Heart right ventricle (tissue), 16 donors: ENCODE data around the gene ANKRD13B. TPM values are rescaled to one million over a fixed set of nuclear protein-coding genes. Genes with fewer than 3 reads are reported as not detected.

Source experiments
- ATAC-seq, 8 donors: fragments of 200-7000 bp; cut with Tn5 transposase; one replicate each; pipeline ENCODE4 v1.9.1; 2020; ENCODE audit warnings: mild to moderate bottlenecking in 8 of 8, moderate library complexity in 8 of 8, moderate number of reproducible peaks in 1 of 8
- DNase-seq, 2 donors: peaks; one replicate each; pipeline ENCODE4 v3.0.0-alpha.2; 2020
- H3K27ac ChIP-seq, 10 donors: fragments of 200-600 bp; sonication (generic) in 2 of 10; one replicate each; pipeline versions ENCODE4 v1.5.0 to v1.8.0; 2020 to 2022; ENCODE audit warnings: mild to moderate bottlenecking in 3 of 10
- H3K27me3 ChIP-seq, 7 donors: fragments of 200-600 bp; one replicate each; pipeline ENCODE4 v1.8.0; 2021 to 2022; ENCODE audit warnings: mild to moderate bottlenecking in 2 of 7
- H3K36me3 ChIP-seq, 9 donors: fragments of 200-600 bp; sonication (generic) in 1 of 9; one replicate each; pipeline versions ENCODE4 v1.5.0 to v1.8.0; 2020 to 2022; ENCODE audit warnings: mild to moderate bottlenecking in 2 of 9
- H3K4me1 ChIP-seq, 9 donors: fragments of 200-600 bp; sonication (generic) in 1 of 9; one replicate each; pipeline versions ENCODE4 v1.5.0 to v1.8.0; 2020 to 2022; ENCODE audit warnings: mild to moderate bottlenecking in 4 of 9
- H3K4me3 ChIP-seq, 10 donors: fragments of 200-600 bp; sonication (generic) in 2 of 10; one replicate each; pipeline versions ENCODE4 v1.5.0 to v1.8.0; 2020 to 2022; ENCODE audit warnings: mild to moderate bottlenecking in 7 of 10, moderate library complexity in 2 of 10
- H3K9me3 ChIP-seq, 11 donors: fragments of 200-600 bp in 10 of 11; sonication (generic) in 2 of 11; one replicate each; pipeline versions ENCODE4 v1.5.0 to v1.8.0; 2013 to 2022; ENCODE audit warnings: mild to moderate bottlenecking in 2 of 11, control low read depth in 1 of 11, moderate library complexity in 1 of 11
- WGBS, 2 donors: extraction: QIAGEN DNeasy Blood & Tissue Kit; methylation state at CpG; one replicate each; pipeline ENCODE4 v1.1.7; 2013; ENCODE audit warnings: inconsistent platforms in 1 of 2; 5-methylcytosine and 5-hydroxymethylcytosine counted together
- intact Hi-C, 10 donors: fragments of 100-400 bp; cut with DNase I; formaldehyde crosslinking; loops; one replicate each; pipeline versions ENCODE4 v1.11.1 to v1.14.2; 2022
- polyA plus RNA-seq, 2 donors: library from polyadenylated mRNA; stranded (reverse); fragments of 200-250 nt; gene quantifications; one replicate each; pipeline ENCODE4 v1.2.3, GENCODE V29; 2013
- total RNA-seq, 10 donors: library from RNA; stranded (reverse); fragmentation: NEBNext Ultra II Directional in 3 of 10; extraction: Animal tissue kit (Norgen Biotek cat#: 25700) in 3 of 10; gene quantifications; one replicate each; pipeline versions ENCODE4 v1.2.1 to v1.2.4, GENCODE V29; 2021 to 2023
- TF ChIP-seq, protein P1 (sequence below), 9 donors: fragments of 200-600 bp; sonication (generic) in 2 of 9; IDR thresholded peaks; one replicate each; pipeline versions ENCODE4 v1.5.0 to v1.8.0; 2021 to 2022; ENCODE audit warnings: antibody characterized with exemption in 9 of 9, mild to moderate bottlenecking in 5 of 9, moderate library complexity in 1 of 9
- donor health status: Arrhythmogenic right ventricular cardiomyopathy.
- donor health status: ischemic (EF 13 %, LVEDD 7.1; RV severe dilation, severe dysfunction).
- donor health status: healthy with polysubstance abuse.
- donor health status: DM: no; HTN: yes; CAD: no.
- donor health status: DM: no; HTN: no; CAD: no.
- donor health status: ischemic (EF 25% LVEDD 6.9; RV normal size, moderate dysfunction).
- donor health status: ischemic (EF 25% LVEDD 5.7; RV mildly dilated, moderate dysfunction).
- donor health status: healthy.
- donor health status: DM: yes; HTN: yes; CAD: no.
- donor health status: Ischemic cardiomyopathy.
- donor health status: ischemic (EF 35%, LVEDD 5.7; RV mildly dilated, moderate dysfunction).
- donor health status: nonischemic (EF 11% LVEDD 7.7; RV severe dilation, severe dysfunction).
- donor health status: DM: yes; HTN: yes; CAD: no.
- donor health status: PGD.
- donor health status: ischemic (EF 29% LVEDD 5.4; RV normal size, mild dysfunction).
- donor health status: nonischemic (EF 23%, LVEDD 6.1; RV moderate dilation, normal function).

ANKRD13B gene
- total and polyA plus RNA-seq, 12 donors = 2.5 to 9.7 (median 5.7) TPM

DNA sequence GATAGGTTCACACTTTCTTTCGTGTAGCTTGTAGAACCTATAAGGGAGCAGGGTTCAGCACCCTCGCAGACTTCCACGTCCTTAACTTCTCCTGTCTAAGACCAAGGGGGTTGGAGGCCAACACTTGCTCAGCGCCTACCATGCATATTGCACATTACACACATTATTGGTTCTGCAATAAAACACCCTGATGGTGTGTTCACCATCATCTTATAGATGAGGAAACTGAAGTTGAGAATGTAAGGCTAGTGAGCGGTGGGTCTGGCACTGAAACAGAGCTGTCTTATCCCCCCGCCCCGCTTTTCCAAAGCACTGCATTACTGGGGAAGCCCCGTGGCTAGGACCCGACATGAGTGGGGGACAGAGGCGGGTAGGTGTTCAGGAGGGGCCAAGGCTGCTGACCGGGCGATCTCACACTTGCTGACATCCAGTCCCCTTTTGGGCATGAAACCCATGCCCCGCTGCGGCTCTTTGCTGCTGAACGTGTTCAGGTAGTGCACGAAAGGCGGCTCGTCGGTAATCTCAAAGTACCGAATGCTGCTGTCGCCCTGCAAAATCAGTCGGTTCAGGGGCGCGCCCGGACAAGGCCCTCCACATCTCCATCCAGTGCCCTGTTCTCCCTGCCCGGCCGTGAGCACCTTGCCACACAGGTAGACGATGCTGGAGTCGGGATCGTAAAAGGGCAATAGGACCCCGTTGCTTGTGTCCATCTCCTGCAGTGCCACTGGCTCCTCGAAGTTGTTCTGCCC, 23.5 kb downstream of the ANKRD13B start:
- Histone ChIP-seq H3K9me3 (no peaks in the 10 kb centered on the region), H3K27me3 (peaks cover 0 to 43% (median 0%) of the 10 kb centered on the region in 7 donors), H3K4me1 (peaks cover 14 to 89% (median 72%) of the 10 kb centered on the region in 9 donors), H3K27ac (peak overlapping the region in 2 of 10 donors; percentile 26 to 37), H3K36me3 (peaks cover 0 to 5% (median 0%) of the 10 kb centered on the region in 9 donors), H3K4me3 (peak overlapping the region; percentile 14 to 60 (median 50))
- WGBS, 2 donors = 62 to 68% methylated on average over 32 of the region's 32 CpGs
- intact Hi-C loops = loop anchor here in 4 of 10 donors (5.0 to 10.0 kb wide), 4 partner anchors 158 to 318 kb away; partner anchors contain the start of gene SSH2 (in 2 of the 4)
- TF ChIP-seq, protein P1, sequence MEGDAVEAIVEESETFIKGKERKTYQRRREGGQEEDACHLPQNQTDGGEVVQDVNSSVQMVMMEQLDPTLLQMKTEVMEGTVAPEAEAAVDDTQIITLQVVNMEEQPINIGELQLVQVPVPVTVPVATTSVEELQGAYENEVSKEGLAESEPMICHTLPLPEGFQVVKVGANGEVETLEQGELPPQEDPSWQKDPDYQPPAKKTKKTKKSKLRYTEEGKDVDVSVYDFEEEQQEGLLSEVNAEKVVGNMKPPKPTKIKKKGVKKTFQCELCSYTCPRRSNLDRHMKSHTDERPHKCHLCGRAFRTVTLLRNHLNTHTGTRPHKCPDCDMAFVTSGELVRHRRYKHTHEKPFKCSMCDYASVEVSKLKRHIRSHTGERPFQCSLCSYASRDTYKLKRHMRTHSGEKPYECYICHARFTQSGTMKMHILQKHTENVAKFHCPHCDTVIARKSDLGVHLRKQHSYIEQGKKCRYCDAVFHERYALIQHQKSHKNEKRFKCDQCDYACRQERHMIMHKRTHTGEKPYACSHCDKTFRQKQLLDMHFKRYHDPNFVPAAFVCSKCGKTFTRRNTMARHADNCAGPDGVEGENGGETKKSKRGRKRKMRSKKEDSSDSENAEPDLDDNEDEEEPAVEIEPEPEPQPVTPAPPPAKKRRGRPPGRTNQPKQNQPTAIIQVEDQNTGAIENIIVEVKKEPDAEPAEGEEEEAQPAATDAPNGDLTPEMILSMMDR (IDR thresholded peaks at IDR 0.05) = no peak
- no peak for ATAC-seq
- no peak for DNase-seq

DNA sequence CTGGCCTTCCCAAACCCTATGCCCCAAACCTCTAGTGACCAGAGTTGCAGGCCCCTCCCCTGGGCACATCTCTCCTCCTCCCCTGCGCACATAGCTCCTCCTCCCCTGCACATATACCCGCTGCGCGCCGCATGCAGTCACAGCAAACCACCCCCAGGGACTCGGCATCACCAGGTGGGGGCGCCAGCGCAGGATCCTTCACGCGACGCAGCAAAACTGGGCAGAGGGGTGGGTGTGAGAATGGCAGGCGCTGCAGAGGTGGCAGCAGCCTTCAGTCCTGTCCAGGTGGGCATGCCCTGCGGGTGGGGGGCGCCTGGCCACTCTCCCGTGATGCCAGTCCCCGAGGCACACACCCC, 24.2 kb downstream of the ANKRD13B start:
- intact Hi-C loops = loop anchor here in 4 of 10 donors (5.0 to 10.0 kb wide), 4 partner anchors 158 to 318 kb away; partner anchors contain the start of gene SSH2 (in 2 of the 4)
- TF ChIP-seq, protein P1 (IDR thresholded peaks at IDR 0.05) = peak in 7 of 9 donors; percentile 26 to 73 (median 41)
- ATAC-seq (no peak), DNase-seq (peak; percentile 56 to 75)
- peak overlapping the region in 7 of 10 donors; percentile 19 to 59 (median 39) for H3K4me3 ChIP-seq
- H3K36me3 ChIP-seq = peaks cover 0 to 5% (median 0%) of the 10 kb centered on the region in 9 donors
- 27 to 37% methylated on average over 16 of the region's 16 CpGs for WGBS, 2 donors
- peak overlapping the region in 1 of 10 donors; percentile 83 for H3K27ac ChIP-seq
- H3K27me3 ChIP-seq = peaks cover 0 to 46% (median 0%) of the 10 kb centered on the region in 7 donors
- H3K4me1 ChIP-seq = peaks cover 14 to 95% (median 77%) of the 10 kb centered on the region in 9 donors
- H3K9me3 ChIP-seq = no peaks in the 10 kb centered on the region

DNA sequence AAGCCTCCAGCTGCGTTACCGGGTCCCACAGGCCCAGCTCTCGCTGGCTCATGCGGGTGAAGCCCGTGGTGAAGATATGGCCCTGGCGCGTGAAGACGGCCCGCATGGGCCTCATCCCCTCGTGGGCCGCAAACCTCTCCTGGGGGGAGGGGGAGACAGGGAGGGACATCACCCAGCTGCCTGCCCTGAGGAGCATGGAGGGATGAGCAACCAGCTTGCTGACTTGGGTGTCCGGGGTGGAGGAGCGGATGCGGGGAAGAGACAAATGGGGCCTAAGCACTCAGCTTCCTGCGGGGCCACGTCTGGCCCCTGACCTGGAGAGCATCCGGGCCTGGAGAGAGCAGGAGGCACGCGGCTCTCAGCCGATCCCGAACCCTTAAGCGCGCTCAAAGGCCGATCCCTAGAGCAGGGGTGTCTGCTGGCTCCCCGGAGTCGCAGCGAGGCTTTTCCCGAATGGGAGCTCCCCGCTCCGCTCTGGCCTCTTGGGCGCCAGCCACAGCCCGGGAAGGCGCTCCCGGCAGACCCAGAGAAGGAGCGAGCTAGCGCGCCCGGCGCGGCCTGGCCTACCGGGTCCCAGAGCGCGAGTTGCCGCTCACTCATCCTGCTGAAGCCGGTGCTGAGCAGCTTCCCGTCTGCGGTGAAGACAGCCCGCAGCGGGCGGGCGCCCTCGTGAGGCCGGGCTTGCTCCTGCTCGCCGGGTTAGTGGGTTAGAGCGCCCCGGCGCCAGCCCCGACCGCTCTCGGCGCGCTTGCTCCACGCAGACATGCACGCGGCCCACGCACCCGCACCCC, 24.7 kb downstream of the ANKRD13B start:
- Histone ChIP-seq H3K27me3 (peaks cover 0 to 47% (median 0%) of the 10 kb centered on the region in 7 donors), H3K9me3 (no peaks in the 10 kb centered on the region), H3K36me3 (peaks cover 0 to 5% (median 0%) of the 10 kb centered on the region in 9 donors), H3K27ac (peak overlapping the region in 4 of 10 donors; percentile 4 to 89 (median 76)), H3K4me3 (peak overlapping the region in 9 of 10 donors; percentile 11 to 59 (median 39)), H3K4me1 (peaks cover 14 to 97% (median 79%) of the 10 kb centered on the region in 9 donors)
- TF ChIP-seq, protein P1 (IDR thresholded peaks at IDR 0.05) = peak; percentile 11 to 85 (median 59)
- ATAC-seq (peak in 5 of 8 donors; percentile 4 to 27 (median 5)), DNase-seq (peak in 1 of 2 donors; percentile 82)
- intact Hi-C loops = loop anchor here in 4 of 10 donors (5.0 to 10.0 kb wide), 4 partner anchors 157 to 317 kb away; partner anchors contain the start of gene SSH2 (in 2 of the 4)
- 18 to 25% methylated on average over 67 to 68 of the region's 68 CpGs for WGBS, 2 donors
